ENCODE measurements around the gene ZDHHC4. TPM values are rescaled to one million over a fixed set of nuclear protein-coding genes. Genes with fewer than 3 reads are reported as not detected.

The ZDHHC4 gene
- total RNA-seq, 2 experiments from 2014 or later: 29.3 to 35.7 TPM

DNA sequence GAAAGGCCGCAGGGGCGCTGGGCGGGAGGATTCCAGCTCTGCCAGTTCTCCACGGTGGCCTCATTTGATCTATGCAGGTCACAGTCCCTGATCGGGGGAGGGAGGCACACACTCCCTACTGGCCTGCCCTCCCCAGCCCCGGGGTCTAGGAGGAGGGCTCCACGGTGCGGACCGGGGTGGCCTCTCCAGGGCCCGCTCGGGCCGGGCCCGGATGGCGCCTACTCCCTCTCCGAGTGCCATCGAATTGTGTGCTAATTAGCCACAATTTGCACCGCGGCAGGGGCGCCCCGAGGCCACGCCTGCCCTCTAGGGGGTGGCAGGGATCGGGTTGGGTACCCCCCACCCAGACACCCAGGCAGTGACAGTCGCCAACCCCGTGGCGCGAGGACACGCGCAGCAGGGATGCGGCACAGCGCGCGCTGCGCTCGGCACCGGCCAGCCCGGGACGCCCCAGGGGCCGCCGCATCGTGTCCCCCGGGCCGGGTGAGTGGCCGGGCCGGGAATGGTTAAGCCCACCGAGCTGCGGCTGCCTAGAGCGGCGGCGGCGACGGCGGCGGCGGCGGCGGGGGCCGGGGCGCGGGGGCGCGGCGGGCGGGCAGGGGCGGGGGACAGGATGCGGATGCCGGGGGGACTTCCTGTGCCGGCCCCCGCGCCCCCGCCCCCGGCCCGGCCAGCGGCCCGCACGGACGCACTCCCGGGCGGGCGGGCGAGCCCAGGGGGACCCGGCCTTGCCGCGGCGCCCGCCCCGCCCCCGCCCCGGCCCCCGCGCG lies 37.9 kb downstream of the ZDHHC4 start, which contains the start of gene ZNF853:
TSS of gene ZNF853 (plus strand) at position 658 of the 770 bp plus-strand sequence. CDS start 565 bp downstream, outside the sequence.
- DNase-seq (no peak), ATAC-seq (peak; percentile 49)
- ChIA-PET CTCF (no interaction called here), POLR2A (no interaction called here)
- Mint-ChIP-seq H3K27ac (peak within 1 kb of the TSS; percentile 30), H3K27me3 (ENCODE audit: low read depth) (peaks cover 25% of the 10 kb centered on the region), H3K9me3 (ENCODE audit: insufficient read depth) (no peaks in the 10 kb centered on the region), H3K36me3 (ENCODE audit: low read depth) (no peaks in the 10 kb centered on the region), H3K4me1 (ENCODE audit: low read depth) (peaks cover 26% of the 10 kb centered on the region), H3K4me3 (peak within 1 kb of the TSS; percentile 59)

GRCh38 chr7:6615723-6616555 lies 38.7 kb downstream of the ZDHHC4 start:
- ChIA-PET CTCF (no interaction called here), POLR2A (interaction anchor here (0.7 kb wide), 1 partner anchor 227 kb away, joined by 3 read pairs; no protein-coding TSS in a partner anchor)
- H3K36me3 Mint-ChIP-seq (ENCODE audit: low read depth): no peaks in the 10 kb centered on the region
- H3K9me3 Mint-ChIP-seq (ENCODE audit: insufficient read depth): no peaks in the 10 kb centered on the region
- peak overlapping the region; percentile 36 for H3K4me3 Mint-ChIP-seq
- DNase-seq: no peak
- ATAC-seq: peak; percentile 25
- H3K27ac Mint-ChIP-seq: no peak overlapping the region
- peaks cover 34% of the 10 kb centered on the region for H3K4me1 Mint-ChIP-seq (ENCODE audit: low read depth)
- H3K27me3 Mint-ChIP-seq (ENCODE audit: low read depth): peaks cover 25% of the 10 kb centered on the region

DNA sequence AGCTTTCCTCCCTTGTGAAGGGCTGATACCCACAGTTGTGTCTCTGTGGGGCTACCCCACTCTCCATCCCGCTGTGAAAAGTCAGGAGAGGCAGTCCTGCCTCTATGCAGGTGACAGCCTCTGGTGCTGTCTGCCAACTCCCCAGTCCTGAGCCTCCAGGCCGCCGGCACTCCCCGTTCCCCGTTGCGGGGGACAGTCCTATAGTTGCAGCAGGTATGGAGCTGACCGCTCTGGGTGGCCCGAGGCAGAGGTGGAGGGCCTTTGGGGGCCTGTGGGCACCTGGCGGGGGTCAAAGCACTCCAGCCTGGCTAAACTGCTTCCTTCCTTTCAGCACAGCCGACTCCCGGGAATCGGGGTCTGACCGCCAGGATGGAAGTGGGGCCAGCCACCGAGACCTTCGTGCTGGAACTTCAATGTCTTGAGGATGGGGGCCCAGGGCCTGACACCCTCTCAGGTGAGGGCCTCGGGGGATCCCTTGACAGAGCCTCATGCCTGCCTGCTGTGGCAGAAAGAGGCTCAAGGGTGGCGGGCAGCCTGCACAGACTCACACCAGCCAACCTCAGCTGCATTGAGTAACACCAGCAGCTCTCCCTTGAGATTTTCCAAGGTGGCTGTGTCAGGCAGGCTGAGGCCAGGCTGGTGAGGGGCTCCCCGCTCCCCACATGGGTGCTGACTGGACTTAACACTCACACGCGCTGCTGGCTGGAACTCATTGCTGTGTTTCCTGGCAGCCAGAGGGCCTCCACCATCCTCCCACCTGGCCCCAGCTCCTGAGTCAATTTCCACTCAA lies 39.8 kb downstream of the ZDHHC4 start:
- DNase-seq: no peak
- no peak for ATAC-seq
- H3K36me3 Mint-ChIP-seq (ENCODE audit: low read depth): peaks cover 6% of the 10 kb centered on the region
- no peak overlapping the region for H3K4me3 Mint-ChIP-seq
- H3K27ac Mint-ChIP-seq: no peak overlapping the region
- POLR2A ChIA-PET: interaction anchor here (0.6 kb wide), 1 partner anchor 104 kb away, joined by 3 read pairs; no protein-coding TSS in a partner anchor
- H3K27me3 Mint-ChIP-seq (ENCODE audit: low read depth): peaks cover 25% of the 10 kb centered on the region
- H3K4me1 Mint-ChIP-seq (ENCODE audit: low read depth): peaks cover 38% of the 10 kb centered on the region
- H3K9me3 Mint-ChIP-seq (ENCODE audit: insufficient read depth): no peaks in the 10 kb centered on the region
- CTCF ChIA-PET: no interaction called here

GRCh38 chr7:6618621-6619020 lies 41.4 kb downstream of the ZDHHC4 start:
- ChIA-PET CTCF (no interaction called here), POLR2A (no interaction called here)
- ATAC-seq (no peak), DNase-seq (no peak)
- no peak overlapping the region for H3K27ac Mint-ChIP-seq
- H3K4me1 Mint-ChIP-seq (ENCODE audit: low read depth): peaks cover 46% of the 10 kb centered on the region
- no peaks in the 10 kb centered on the region for H3K9me3 Mint-ChIP-seq (ENCODE audit: insufficient read depth)
- H3K27me3 Mint-ChIP-seq (ENCODE audit: low read depth): peaks cover 21% of the 10 kb centered on the region
- H3K4me3 Mint-ChIP-seq: no peak overlapping the region
- peaks cover 6% of the 10 kb centered on the region for H3K36me3 Mint-ChIP-seq (ENCODE audit: low read depth)

- peaks cover 6% of the 10 kb centered on the region for H3K36me3 Mint-ChIP-seq (ENCODE audit: low read depth)
- ChIA-PET POLR2A (no interaction called here), CTCF (no interaction called here)
- DNase-seq (no peak), ATAC-seq (peak; percentile 46)
- H3K27ac Mint-ChIP-seq: peak overlapping the region; percentile 81
- H3K27me3 Mint-ChIP-seq (ENCODE audit: low read depth): peaks cover 14% of the 10 kb centered on the region
- no peaks in the 10 kb centered on the region for H3K9me3 Mint-ChIP-seq (ENCODE audit: insufficient read depth)
- H3K4me3 Mint-ChIP-seq: peak overlapping the region; percentile 23
- H3K4me1 Mint-ChIP-seq (ENCODE audit: low read depth): peaks cover 52% of the 10 kb centered on the region
Measured at GRCh38 chr7:6619961-6620360, 42.7 kb downstream of the ZDHHC4 start.

DNA sequence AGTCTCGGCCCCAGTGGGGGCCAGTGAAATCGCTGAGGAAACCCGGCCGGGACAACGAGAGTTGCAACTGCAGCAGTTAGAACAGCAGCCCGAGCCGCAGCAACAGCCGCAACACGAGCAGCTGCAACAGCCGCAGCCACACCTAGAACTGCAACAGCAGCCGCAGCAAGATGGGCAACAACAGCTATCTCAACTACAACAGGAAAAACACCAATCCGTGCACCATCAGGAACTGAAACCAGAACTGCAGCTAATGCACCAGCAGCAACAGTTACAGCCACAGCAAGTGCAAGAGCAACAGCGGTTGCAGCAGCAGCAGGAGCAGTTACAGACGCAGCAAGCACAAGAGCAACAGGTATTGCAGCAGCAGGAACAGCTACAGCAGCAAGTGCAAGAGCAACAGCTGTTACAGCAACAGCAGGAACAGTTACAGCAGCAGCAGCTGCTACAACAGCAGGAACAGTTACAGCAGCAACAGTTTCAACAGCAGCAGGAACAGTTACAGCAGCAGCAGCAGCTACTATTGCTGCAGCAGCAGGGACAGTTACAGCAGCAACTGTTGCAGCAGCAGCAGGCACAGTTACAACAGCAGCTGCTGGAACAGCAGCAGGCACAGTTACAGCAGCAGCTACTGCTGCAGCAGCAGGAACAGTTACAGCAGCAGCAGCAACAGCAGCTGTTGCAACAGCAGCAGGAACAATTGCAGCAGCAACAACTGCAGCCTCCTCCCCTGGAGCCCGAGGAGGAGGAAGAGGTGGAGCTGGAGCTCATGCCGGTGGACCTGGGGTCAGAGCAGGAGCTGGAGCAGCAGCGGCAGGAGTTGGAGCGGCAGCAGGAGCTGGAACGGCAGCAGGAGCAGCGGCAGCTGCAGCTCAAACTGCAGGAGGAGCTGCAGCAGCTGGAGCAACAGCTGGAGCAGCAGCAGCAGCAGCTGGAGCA lies 44.2 kb downstream of the ZDHHC4 start:
- Mint-ChIP-seq H3K4me3 (no peak overlapping the region), H3K27me3 (ENCODE audit: low read depth) (peaks cover 10% of the 10 kb centered on the region), H3K9me3 (ENCODE audit: insufficient read depth) (no peaks in the 10 kb centered on the region), H3K36me3 (ENCODE audit: low read depth) (peaks cover 6% of the 10 kb centered on the region), H3K27ac (peak overlapping the region; percentile 14), H3K4me1 (ENCODE audit: low read depth) (peaks cover 49% of the 10 kb centered on the region)
- ATAC-seq (no peak), DNase-seq (no peak)
- POLR2A ChIA-PET: interaction anchor here (0.7 kb wide), 1 partner anchor 1096 kb away, joined by 3 read pairs; no protein-coding TSS in a partner anchor
- CTCF ChIA-PET: interaction anchor here (1.1 to 1.5 kb wide), 3 partner anchors 15 to 63 kb away, joined by 3 to 6 read pairs (median 4); partner anchors contain the start of genes INTS15 and ZNF316

GRCh38 chr7:6622134-6622710 lies 45.0 kb downstream of the ZDHHC4 start:
- H3K27me3 Mint-ChIP-seq (ENCODE audit: low read depth): peaks cover 8% of the 10 kb centered on the region
- H3K4me1 Mint-ChIP-seq (ENCODE audit: low read depth): peaks cover 49% of the 10 kb centered on the region
- H3K4me3 Mint-ChIP-seq: no peak overlapping the region
- no peaks in the 10 kb centered on the region for H3K9me3 Mint-ChIP-seq (ENCODE audit: insufficient read depth)
- ChIA-PET POLR2A (no interaction called here), CTCF (interaction anchor here (1.1 to 2.1 kb wide), 4 partner anchors 14 to 63 kb away, joined by 3 to 7 read pairs (median 5); partner anchors contain the start of genes INTS15 and ZNF316)
- H3K27ac Mint-ChIP-seq: no peak overlapping the region
- peaks cover 6% of the 10 kb centered on the region for H3K36me3 Mint-ChIP-seq (ENCODE audit: low read depth)
- ATAC-seq: no peak
- DNase-seq: no peak

DNA sequence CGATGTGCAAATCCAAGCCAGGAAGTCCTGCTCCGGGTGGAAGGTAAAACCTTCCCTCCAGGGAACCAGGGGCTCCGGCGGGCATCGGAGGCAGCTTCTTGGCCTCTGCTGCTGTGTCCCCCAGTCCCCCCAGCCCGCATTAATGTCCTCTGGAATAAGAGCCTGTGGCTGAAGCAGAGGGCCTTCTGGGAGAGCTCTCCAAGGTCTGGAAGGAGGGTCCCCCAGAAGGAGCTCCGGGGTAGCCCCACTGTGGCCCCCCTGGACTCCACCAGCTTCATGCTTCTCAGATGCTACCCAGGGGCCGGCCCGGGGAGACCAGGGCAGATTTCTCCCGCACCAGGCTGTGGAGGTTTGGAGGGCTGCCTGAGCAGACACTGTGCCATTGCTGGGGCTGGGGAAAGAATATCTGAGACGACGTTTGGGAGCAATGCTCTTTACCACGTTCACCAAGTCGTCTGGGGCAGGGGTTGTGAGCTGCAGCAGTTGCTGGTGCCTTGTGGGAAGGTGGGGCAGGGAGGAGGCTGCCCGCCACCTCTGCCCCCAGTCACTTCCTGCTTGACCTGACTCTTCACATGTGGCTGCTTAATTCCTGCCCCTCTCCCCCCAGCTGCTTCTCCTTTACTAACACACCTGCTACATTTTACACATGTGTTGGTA lies 46.5 kb downstream of the ZDHHC4 start:
- CTCF ChIA-PET: interaction anchor here (2.1 kb wide), 1 partner anchor 34 kb away, joined by 7 read pairs; the partner anchor contains the start of gene INTS15
- H3K4me1 Mint-ChIP-seq (ENCODE audit: low read depth): peaks cover 46% of the 10 kb centered on the region
- POLR2A ChIA-PET: interaction anchor here (0.6 kb wide), 1 partner anchor 32 kb away, joined by 3 read pairs; no protein-coding TSS in a partner anchor

DNA sequence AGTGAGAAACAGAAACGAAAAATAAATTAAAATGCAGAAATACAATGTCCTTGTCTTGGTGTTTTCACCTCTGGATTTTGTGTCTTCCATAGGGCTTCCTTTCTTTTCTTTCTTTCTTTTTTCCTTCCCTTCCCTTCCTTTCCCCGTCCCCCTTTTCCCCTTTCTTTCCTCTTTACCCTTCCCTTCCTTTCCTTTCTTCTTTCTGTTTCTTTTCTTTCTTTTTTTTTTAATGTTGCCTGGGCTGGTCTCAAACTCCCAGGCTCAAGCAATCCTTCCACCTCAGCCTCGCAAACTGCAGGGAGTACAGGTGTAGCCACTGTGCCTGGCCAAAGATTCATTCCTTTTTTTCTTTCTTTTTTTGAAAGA lies 47.0 kb downstream of the ZDHHC4 start:
- Mint-ChIP-seq H3K9me3 (ENCODE audit: insufficient read depth) (no peaks in the 10 kb centered on the region), H3K4me1 (ENCODE audit: low read depth) (peaks cover 43% of the 10 kb centered on the region), H3K27ac (peak overlapping the region; percentile 87), H3K27me3 (ENCODE audit: low read depth) (no peaks in the 10 kb centered on the region), H3K36me3 (ENCODE audit: low read depth) (peaks cover 6% of the 10 kb centered on the region), H3K4me3 (peak overlapping the region; percentile 53)
- ATAC-seq (no peak), DNase-seq (no peak)
- ChIA-PET CTCF (interaction anchor here (2.1 kb wide), 1 partner anchor 34 kb away, joined by 7 read pairs; the partner anchor contains the start of gene INTS15), POLR2A (no interaction called here)

More for the DNA sequence above, 46.5 kb downstream of the ZDHHC4 start:
- Mint-ChIP-seq H3K9me3 (ENCODE audit: insufficient read depth) (no peaks in the 10 kb centered on the region), H3K27me3 (ENCODE audit: low read depth) (no peaks in the 10 kb centered on the region), H3K36me3 (ENCODE audit: low read depth) (peaks cover 6% of the 10 kb centered on the region), H3K27ac (peak overlapping the region; percentile 87), H3K4me3 (peak overlapping the region; percentile 53)
- ATAC-seq (peak; percentile 79), DNase-seq (peak; percentile 52)

DNA sequence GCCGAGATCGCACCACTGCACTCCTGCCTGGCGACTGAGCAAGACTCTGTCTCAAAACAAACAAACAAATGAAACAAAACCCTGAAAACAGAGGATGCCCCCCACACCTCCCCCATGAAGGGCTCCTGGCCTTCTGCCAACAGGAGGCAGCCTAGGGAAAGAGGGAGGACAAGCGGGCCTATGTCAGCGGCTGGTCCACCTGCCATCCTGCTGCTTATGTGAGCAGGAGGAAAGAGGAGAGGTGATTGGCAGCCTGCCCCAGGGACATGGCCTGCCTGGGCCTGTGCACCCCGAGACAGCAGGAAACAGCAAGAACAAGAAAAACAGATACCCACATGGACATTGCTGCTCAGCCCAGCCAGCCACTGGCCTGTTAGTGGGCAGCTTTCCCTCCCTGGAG lies 50.8 kb downstream of the ZDHHC4 start:
- POLR2A ChIA-PET: no interaction called here
- Mint-ChIP-seq H3K27ac (no peak overlapping the region), H3K27me3 (ENCODE audit: low read depth) (no peaks in the 10 kb centered on the region), H3K4me1 (ENCODE audit: low read depth) (peaks cover 15% of the 10 kb centered on the region), H3K9me3 (ENCODE audit: insufficient read depth) (no peaks in the 10 kb centered on the region), H3K4me3 (no peak overlapping the region), H3K36me3 (ENCODE audit: low read depth) (no peaks in the 10 kb centered on the region)
- DNase-seq (no peak), ATAC-seq (no peak)
- CTCF ChIA-PET: no interaction called here

All from activated CD8-positive, alpha-beta T cell treated with anti-CD3 and anti-CD28 coated beads, Interleukin-2, amount 10 ng/mL, durations not matched to agents 7 days and 5 days (primary cell).